ENCODE results near the gene PALB2. TPM values are rescaled to one million over a fixed set of nuclear protein-coding genes. Genes with fewer than 3 reads are reported as not detected.

The PALB2 gene
- total RNA-seq, 1 donor from 2014 or later: 18.5 TPM

GRCh38 chr16:23663918-23664317, 22.8 kb upstream of the PALB2 start:
- no peak for DNase-seq (ENCODE audit: low read depth)
- Histone ChIP-seq H3K4me3 (ENCODE audit: low read depth, low read length) (no peak overlapping the region), H3K27me3 (ENCODE audit: control insufficient read depth, insufficient read depth, low read length) (no peaks in the 10 kb centered on the region), H3K36me3 (ENCODE audit: control insufficient read depth, insufficient read depth, low read length) (peaks cover 3% of the 10 kb centered on the region)
- no peak for TF ChIP-seq CTCF (IDR thresholded peaks at IDR 0.05; ENCODE audit: insufficient read depth, low read length, poor library complexity, severe bottlenecking)

GRCh38 chr16:23651943-23652468, 10.9 kb upstream of the PALB2 start:
- Histone ChIP-seq H3K27me3 (ENCODE audit: control insufficient read depth, insufficient read depth, low read length) (no peaks in the 10 kb centered on the region), H3K36me3 (ENCODE audit: control insufficient read depth, insufficient read depth, low read length) (no peaks in the 10 kb centered on the region), H3K4me3 (ENCODE audit: low read depth, low read length) (no peak overlapping the region)
- no peak for DNase-seq (ENCODE audit: low read depth)
- TF ChIP-seq CTCF (IDR thresholded peaks at IDR 0.05; ENCODE audit: insufficient read depth, low read length, poor library complexity, severe bottlenecking): no peak

- TF ChIP-seq CTCF (IDR thresholded peaks at IDR 0.05; ENCODE audit: insufficient read depth, low read length, poor library complexity, severe bottlenecking): no peak
- DNase-seq (ENCODE audit: low read depth): no peak
- H3K4me3 ChIP-seq (ENCODE audit: low read depth, low read length): no peak overlapping the region
- no peaks in the 10 kb centered on the region for H3K36me3 ChIP-seq (ENCODE audit: control insufficient read depth, insufficient read depth, low read length)
- H3K27me3 ChIP-seq (ENCODE audit: control insufficient read depth, insufficient read depth, low read length): no peaks in the 10 kb centered on the region
Observed at GRCh38 chr16:23650674-23651416, 9.7 kb upstream of the PALB2 start.

GRCh38 chr16:23642246-23642774, 1.2 kb upstream of the PALB2 start:
- Histone ChIP-seq H3K4me3 (ENCODE audit: low read depth, low read length) (peak overlapping the region; percentile 99), H3K36me3 (ENCODE audit: control insufficient read depth, insufficient read depth, low read length) (no peaks in the 10 kb centered on the region), H3K27me3 (ENCODE audit: control insufficient read depth, insufficient read depth, low read length) (no peaks in the 10 kb centered on the region)
- no peak for DNase-seq (ENCODE audit: low read depth)
- TF ChIP-seq CTCF (IDR thresholded peaks at IDR 0.05; ENCODE audit: insufficient read depth, low read length, poor library complexity, severe bottlenecking): no peak

- DNase-seq (ENCODE audit: low read depth): no peak
- Histone ChIP-seq H3K4me3 (ENCODE audit: low read depth, low read length) (peak overlapping the region; percentile 99), H3K27me3 (ENCODE audit: control insufficient read depth, insufficient read depth, low read length) (no peaks in the 10 kb centered on the region), H3K36me3 (ENCODE audit: control insufficient read depth, insufficient read depth, low read length) (no peaks in the 10 kb centered on the region)
- TF ChIP-seq CTCF (IDR thresholded peaks at IDR 0.05; ENCODE audit: insufficient read depth, low read length, poor library complexity, severe bottlenecking): no peak
Observed at GRCh38 chr16:23640615-23640930, 537 bp downstream of the PALB2 start.

Data from kidney epithelial cell (primary cell).